Ovary (tissue), 3 donors: ENCODE measurements around the gene CATSPER4.

ENCODE experiments used
- POLR2A ChIP-seq: fragments of 450-650 bp; IDR thresholded peaks from one replicate; pipeline ENCODE4 v1.6.1; 2017; ENCODE audit warnings: antibody characterized with exemption, mild to moderate bottlenecking, moderate library complexity
- TF ChIP-seq, protein P1 (sequence below), 3 donors: fragments of 450-650 bp in 2 of 3; fragments of 200-600 bp in 1 of 3; IDR thresholded peaks; one replicate each; pipeline versions ENCODE4 v1.5.1 to v1.8.0; 2016 to 2022; ENCODE audit warnings: antibody characterized with exemption in 3 of 3, mild to moderate bottlenecking in 1 of 3
- donor health status: DM: no; HTN: no; CAD: no.

DNA sequence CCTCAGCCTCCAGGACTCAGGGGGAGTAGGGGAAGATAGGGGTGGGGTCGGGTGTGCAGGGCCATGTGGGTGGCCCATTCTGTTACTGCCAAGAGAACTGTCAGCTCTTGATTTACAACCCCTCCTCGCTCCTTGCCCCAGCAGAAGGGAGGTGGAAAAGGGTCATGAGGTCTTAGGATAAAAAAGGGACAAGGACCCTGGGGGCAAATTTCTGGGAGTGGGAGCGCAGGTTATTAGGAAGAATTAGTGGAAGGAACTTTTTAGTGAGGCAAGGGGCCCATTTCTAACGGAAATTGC is 30.7 kb upstream of the CATSPER4 start:
- TF ChIP-seq, protein P1, sequence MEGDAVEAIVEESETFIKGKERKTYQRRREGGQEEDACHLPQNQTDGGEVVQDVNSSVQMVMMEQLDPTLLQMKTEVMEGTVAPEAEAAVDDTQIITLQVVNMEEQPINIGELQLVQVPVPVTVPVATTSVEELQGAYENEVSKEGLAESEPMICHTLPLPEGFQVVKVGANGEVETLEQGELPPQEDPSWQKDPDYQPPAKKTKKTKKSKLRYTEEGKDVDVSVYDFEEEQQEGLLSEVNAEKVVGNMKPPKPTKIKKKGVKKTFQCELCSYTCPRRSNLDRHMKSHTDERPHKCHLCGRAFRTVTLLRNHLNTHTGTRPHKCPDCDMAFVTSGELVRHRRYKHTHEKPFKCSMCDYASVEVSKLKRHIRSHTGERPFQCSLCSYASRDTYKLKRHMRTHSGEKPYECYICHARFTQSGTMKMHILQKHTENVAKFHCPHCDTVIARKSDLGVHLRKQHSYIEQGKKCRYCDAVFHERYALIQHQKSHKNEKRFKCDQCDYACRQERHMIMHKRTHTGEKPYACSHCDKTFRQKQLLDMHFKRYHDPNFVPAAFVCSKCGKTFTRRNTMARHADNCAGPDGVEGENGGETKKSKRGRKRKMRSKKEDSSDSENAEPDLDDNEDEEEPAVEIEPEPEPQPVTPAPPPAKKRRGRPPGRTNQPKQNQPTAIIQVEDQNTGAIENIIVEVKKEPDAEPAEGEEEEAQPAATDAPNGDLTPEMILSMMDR (IDR thresholded peaks at IDR 0.05): no peak
- TF ChIP-seq POLR2A: no peak
